IMR-90 (cell line): ENCODE measurements around the gene CNTLN. TPM values are rescaled to one million over a fixed set of nuclear protein-coding genes. Genes with fewer than 3 reads are reported as not detected.

ENCODE experiments used
- ATAC-seq: fragments of 200-7000 bp; cut with Tn5 transposase; 2 replicates; pipeline ENCODE4 v1.9.1; 2020; ENCODE audit warnings: low read depth, mild to moderate bottlenecking, moderate library complexity
- BruUV-seq: library from RNA; stranded (reverse); fragments of 400-500 nt; replicated peaks from 2 replicates; lab custom pipeline; 2021; lab: Mats Ljungman, UMichigan
- CTCF ChIA-PET: fragments of 300-600 bp; formaldehyde crosslinking; extraction: SDS; loops from one replicate; lab custom pipeline; 2021; ENCODE audit warnings: antibody characterized with exemption; lab: Yijun Ruan, JAX
- POLR2A ChIA-PET: fragments of 300-600 bp; sonication (Branson Sonifier 250); formaldehyde crosslinking; loops from one replicate; lab custom pipeline; 2022; ENCODE audit warnings: antibody characterized with exemption; ENCODE audit not compliant: unreplicated experiment; lab: Charles Lee
- DNase-seq: peaks from one replicate; pipeline ENCODE4 v3.0.0; 2013
- H2AFZ ChIP-seq: replicated peaks from 2 replicates; pipeline ENCODE3; 2013; ENCODE audit warnings: low read length, mild to moderate bottlenecking; ENCODE audit not compliant: poor library complexity
- H2AK5ac ChIP-seq: 2 replicates; pipeline ENCODE4 v1.6.1; 2013; ENCODE audit warnings: low read depth, low read length, inconsistent platforms
- H2AK9ac ChIP-seq: replicated peaks from 2 replicates; pipeline ENCODE3; 2013; ENCODE audit warnings: mild to moderate bottlenecking, low read depth, low read length, moderate library complexity; ENCODE audit not compliant: poor library complexity
- H2BK120ac ChIP-seq: 2 replicates; pipeline ENCODE4 v1.6.1; 2013; ENCODE audit warnings: low read depth, low read length, inconsistent platforms
- H2BK15ac ChIP-seq: 3 replicates; pipeline ENCODE4 v1.6.1; 2013; ENCODE audit warnings: low read depth, low read length, inconsistent platforms
- H2BK20ac ChIP-seq: 2 replicates; pipeline ENCODE4 v1.6.1; 2013; ENCODE audit warnings: low read depth, mild to moderate bottlenecking, inconsistent platforms, low read length, moderate library complexity
- H2BK5ac ChIP-seq: 2 replicates; pipeline ENCODE4 v1.6.1; 2013; ENCODE audit warnings: mild to moderate bottlenecking, low read depth, low read length, inconsistent platforms; ENCODE audit not compliant: poor library complexity, severe bottlenecking
- H3K14ac ChIP-seq: replicated peaks from 2 replicates; pipeline ENCODE4 v1.6.1; 2013; ENCODE audit warnings: low read depth, low read length, inconsistent platforms
- H3K18ac ChIP-seq: 2 replicates; pipeline ENCODE4 v1.6.1; 2013; ENCODE audit warnings: low read depth, low read length, control low read depth
- H3K23ac ChIP-seq: 2 replicates; pipeline ENCODE4 v1.6.1; 2013; ENCODE audit warnings: low read depth, low read length, inconsistent platforms
- H3K27ac ChIP-seq: 2 replicates; pipeline ENCODE4 v1.5.1; 2013; ENCODE audit warnings: mild to moderate bottlenecking, control low read depth, low read length; ENCODE audit not compliant: insufficient read depth
- H3K27me3 ChIP-seq: 2 replicates; pipeline ENCODE4 v1.6.1; 2013; ENCODE audit warnings: low read length; ENCODE audit not compliant: control insufficient read depth, insufficient read depth
- H3K36me3 ChIP-seq: 2 replicates; pipeline ENCODE4 v1.6.1; 2013; ENCODE audit warnings: low read length, mixed read lengths; ENCODE audit not compliant: control insufficient read depth, insufficient read depth
- H3K4ac ChIP-seq: 2 replicates; pipeline ENCODE4 v1.6.1; 2013; ENCODE audit warnings: low read depth, low read length, inconsistent platforms
- H3K4me1 ChIP-seq: 2 replicates; pipeline ENCODE4 v1.6.1; 2013; ENCODE audit warnings: low read length, mixed read lengths; ENCODE audit not compliant: control insufficient read depth, insufficient read depth
- H3K4me2 ChIP-seq: 2 replicates; pipeline ENCODE4 v1.6.1; 2013; ENCODE audit warnings: low read depth, mild to moderate bottlenecking, control low read depth, low read length, moderate library complexity
- H3K4me3 ChIP-seq: 2 replicates; pipeline ENCODE4 v1.5.1; 2013; ENCODE audit warnings: low read depth, mild to moderate bottlenecking, control low read depth, low read length, moderate library complexity; ENCODE audit not compliant: insufficient read depth
- H3K56ac ChIP-seq: 2 replicates; pipeline ENCODE4 v1.6.1; 2013; ENCODE audit warnings: low read length, inconsistent platforms; ENCODE audit not compliant: insufficient read depth; ENCODE audit errors: extremely low read depth
- H3K79me1 ChIP-seq, 2 experiments: 2 replicates each; pipeline ENCODE4 v1.6.1; 2013; ENCODE audit warnings: low read length in 2 of 2, inconsistent platforms in 1 of 2, low read depth in 1 of 2
- H3K9ac ChIP-seq: 2 replicates; pipeline ENCODE4 v1.6.1; 2013; ENCODE audit warnings: low read depth, low read length, control low read depth
- H3K9me1 ChIP-seq: 2 replicates; pipeline ENCODE4 v1.6.1; 2013; ENCODE audit warnings: low read length, inconsistent platforms; ENCODE audit not compliant: insufficient read depth
- H3K9me3 ChIP-seq: 2 replicates; pipeline ENCODE4 v1.6.1; 2013; ENCODE audit warnings: low read length; ENCODE audit not compliant: control insufficient read depth, insufficient read depth
- H4K20me1 ChIP-seq: 2 replicates; pipeline ENCODE4 v1.6.1; 2013; ENCODE audit warnings: low read length, inconsistent platforms; ENCODE audit not compliant: insufficient read depth
- H4K5ac ChIP-seq: 2 replicates; pipeline ENCODE4 v1.6.1; 2013; ENCODE audit warnings: mild to moderate bottlenecking, low read depth, low read length, control low read depth
- H4K8ac ChIP-seq, 2 experiments: 2 replicates each; pipeline ENCODE4 v1.6.1; 2013; ENCODE audit warnings: low read depth in 2 of 2, low read length in 2 of 2, control low read depth in 1 of 2, inconsistent platforms in 1 of 2
- H4K91ac ChIP-seq: 2 replicates; pipeline ENCODE4 v1.6.1; 2013; ENCODE audit warnings: low read depth, low read length, inconsistent platforms; ENCODE audit not compliant: insufficient read depth
- BHLHE40 ChIP-seq: fragments of 150-350 bp; IDR thresholded peaks from 2 replicates; pipeline ENCODE4 v1.6.1; 2016; ENCODE audit warnings: mild to moderate bottlenecking, low read depth, low read length
- CEBPB ChIP-seq: IDR thresholded peaks from 2 replicates; pipeline ENCODE4 v1.6.1; 2012; ENCODE audit warnings: low read depth, low read length, improper control_type of control experiment
- CHD1 ChIP-seq: IDR thresholded peaks from 2 replicates; pipeline ENCODE4 v1.6.1; 2012; ENCODE audit warnings: low read depth, low read length, improper control_type of control experiment
- CTCF ChIP-seq: conservative IDR thresholded peaks from 2 replicates; pipeline ENCODE4 v1.5.1; 2012; ENCODE audit warnings: mild to moderate bottlenecking, low read depth, low read length, improper control_type of control experiment
- ELK1 ChIP-seq: fragments of 150-350 bp; IDR thresholded peaks from 2 replicates; pipeline ENCODE4 v1.6.1; 2016; ENCODE audit warnings: low read depth, mild to moderate bottlenecking, low read length, moderate library complexity, borderline replicate concordance
- FOS ChIP-seq: fragments of 150-350 bp; IDR thresholded peaks from 2 replicates; pipeline ENCODE4 v1.6.1; 2016; ENCODE audit warnings: low read depth, low read length
- MAFK ChIP-seq: IDR thresholded peaks from 2 replicates; pipeline ENCODE4 v1.6.1; 2012; ENCODE audit warnings: low read depth, low read length, improper control_type of control experiment
- MAZ ChIP-seq: IDR thresholded peaks from 2 replicates; pipeline ENCODE4 v1.6.1; 2012; ENCODE audit warnings: low read depth, mild to moderate bottlenecking, low read length, improper control_type of control experiment, moderate library complexity, borderline replicate concordance
- MXI1 ChIP-seq: IDR thresholded peaks from 2 replicates; pipeline ENCODE4 v1.6.1; 2012; ENCODE audit warnings: low read depth, mild to moderate bottlenecking, low read length, moderate library complexity, borderline replicate concordance
- POLR2A ChIP-seq: IDR thresholded peaks from 2 replicates; pipeline ENCODE4 v1.6.1; 2012; ENCODE audit warnings: mild to moderate bottlenecking, low read depth, low read length
- RAD21 ChIP-seq: IDR thresholded peaks from 2 replicates; pipeline ENCODE4 v1.6.1; 2012; ENCODE audit warnings: low read length, improper control_type of control experiment
- RCOR1 ChIP-seq: IDR thresholded peaks from 2 replicates; pipeline ENCODE4 v1.6.1; 2012; ENCODE audit warnings: mild to moderate bottlenecking, low read length, improper control_type of control experiment; ENCODE audit not compliant: insufficient replicate concordance
- RFX5 ChIP-seq: IDR thresholded peaks from 2 replicates; pipeline ENCODE4 v1.8.0; 2012; ENCODE audit warnings: low read depth, mild to moderate bottlenecking, low read length, moderate library complexity
- SMC3 ChIP-seq: fragments of 150-350 bp; IDR thresholded peaks from 2 replicates; pipeline ENCODE4 v1.6.1; 2016; ENCODE audit warnings: low read depth, mild to moderate bottlenecking, antibody characterized with exemption, low read length, moderate library complexity
- WGBS, 2 experiments: methylation state at CpG; one replicate each; pipeline versions ENCODE4 v1.1.5 to v1.1.7; 2013; ENCODE audit warnings: missing lambda C conversion rate in 2 of 2; ENCODE audit not compliant: insufficient read length in 1 of 2; ENCODE audit errors: extremely low coverage in 2 of 2; 5-methylcytosine and 5-hydroxymethylcytosine counted together
- dilution Hi-C: fragments of 300-500 bp; cut with HindIII; formaldehyde crosslinking; loops from one replicate; pipeline ENCODE4 v1.14.3; 2018; ENCODE audit warnings: low sequenced_read_pairs; ENCODE audit not compliant: unreplicated experiment
- in situ Hi-C: fragments of 300-500 bp; cut with MboI; formaldehyde crosslinking; loops from 3 replicates; pipeline ENCODE4 v1.14.3; 2019; ENCODE audit warnings: low sequenced_read_pairs, inconsistent platforms, mixed read lengths
- intact Hi-C: fragments of 100-400 bp; cut with micrococcal nuclease; formaldehyde crosslinking; loops from 2 replicates; pipeline ENCODE4 v1.10.0; 2022
- polyA plus RNA-seq, 3 experiments: library from polyadenylated mRNA; depleted of rRNA; stranded (reverse); fragments of >200 nt; gene quantifications; 2 replicates each; pipeline ENCODE4 v1.2.3, GENCODE V29; 2012; ENCODE audit warnings: low replicate concordance in 1 of 3
- total RNA-seq: library from RNA; depleted of rRNA; stranded (reverse); fragments of >200 nt; gene quantifications from 2 replicates; pipeline ENCODE4 v1.2.3, GENCODE V29; 2012
- TF ChIP-seq, protein P1 (sequence below): fragments of 150-350 bp; IDR thresholded peaks from 2 replicates; pipeline ENCODE4 v1.6.1; 2017; ENCODE audit warnings: mild to moderate bottlenecking, antibody characterized with exemption, low read length, low read depth

Gene CNTLN
- total and polyA plus RNA-seq, 2 of the 4 experiments (the other 2 are of a cell fraction) = 3.8 to 5.9 TPM

DNA sequence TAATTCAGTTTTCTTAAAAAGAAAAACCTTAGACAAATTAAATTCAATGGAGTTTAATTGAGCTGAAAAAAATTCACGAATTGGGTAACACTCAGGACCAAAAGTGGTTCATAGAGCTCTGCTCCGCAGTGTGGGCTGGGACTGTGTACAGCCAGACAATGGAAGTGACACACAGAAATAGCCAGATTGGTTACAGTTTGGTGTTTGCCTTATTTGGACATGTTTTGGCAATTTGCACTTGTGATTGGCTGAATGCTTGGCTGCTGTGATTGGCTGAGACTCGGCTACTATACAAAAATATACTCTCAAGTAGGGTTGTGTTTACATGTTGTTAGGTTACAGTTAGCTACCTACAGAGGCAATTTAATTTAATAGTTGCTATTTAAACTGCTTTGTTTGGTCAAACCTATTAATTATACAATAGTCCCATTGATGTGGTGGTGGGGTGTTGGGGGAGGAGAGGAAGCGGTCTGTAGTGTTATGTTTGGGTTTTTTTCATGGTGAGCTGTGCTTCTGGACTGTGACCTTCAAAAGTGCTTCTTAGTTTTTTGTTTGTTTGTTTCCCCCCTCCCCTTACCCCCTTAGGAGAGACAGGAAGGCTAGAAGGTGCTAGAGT, 95.2 kb downstream of the CNTLN start:
- Histone ChIP-seq H3K18ac (no peak overlapping the region), H3K27ac (no peak overlapping the region), H2AK9ac (no peak overlapping the region), H4K8ac (no peak overlapping the region), H2AK5ac (no peak overlapping the region), H3K4me1 (no peaks in the 10 kb centered on the region), H3K4me3 (no peak overlapping the region), H3K4me2 (no peak overlapping the region), H2AFZ (no peak overlapping the region), H4K5ac (no peak overlapping the region), H2BK120ac (no peak overlapping the region), H2BK5ac (no peak overlapping the region), H3K4ac (no peak overlapping the region), H3K27me3 (no peaks in the 10 kb centered on the region), H3K56ac (no peak overlapping the region), H4K20me1 (no peaks in the 10 kb centered on the region), H2BK20ac (no peak overlapping the region), H3K9ac (no peak overlapping the region), H3K9me1 (no peaks in the 10 kb centered on the region), H3K9me3 (no peaks in the 10 kb centered on the region), H3K23ac (no peak overlapping the region), H4K91ac (no peak overlapping the region), H3K79me1 (peaks cover 0 to 19% of the 10 kb centered on the region in 2 experiments; a peak in 3 of 4 replicates), H2BK15ac (no peak overlapping the region), H3K36me3 (no peaks in the 10 kb centered on the region), H3K14ac (no peak overlapping the region)
- TF ChIP-seq RCOR1 (no peak), SMC3 (no peak), ELK1 (no peak), CHD1 (no peak), MAZ (no peak), MXI1 (no peak), BHLHE40 (no peak), POLR2A (no peak), FOS (no peak), MAFK (no peak), CTCF (no peak), CEBPB (no peak), RFX5 (no peak), RAD21 (no peak)
- TF ChIP-seq, protein P1, sequence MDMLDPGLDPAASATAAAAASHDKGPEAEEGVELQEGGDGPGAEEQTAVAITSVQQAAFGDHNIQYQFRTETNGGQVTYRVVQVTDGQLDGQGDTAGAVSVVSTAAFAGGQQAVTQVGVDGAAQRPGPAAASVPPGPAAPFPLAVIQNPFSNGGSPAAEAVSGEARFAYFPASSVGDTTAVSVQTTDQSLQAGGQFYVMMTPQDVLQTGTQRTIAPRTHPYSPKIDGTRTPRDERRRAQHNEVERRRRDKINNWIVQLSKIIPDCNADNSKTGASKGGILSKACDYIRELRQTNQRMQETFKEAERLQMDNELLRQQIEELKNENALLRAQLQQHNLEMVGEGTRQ = no peak
- 100% methylated on average over 1 of the region's 4 CpGs; no CpG with 5 or more reads in 1 of the 2 experiments for WGBS, 2 experiments
- no TSS peak for BruUV-seq
- DNase-seq (no peak), ATAC-seq (no peak)
- intact Hi-C loops (no loop called here), dilution Hi-C loops (no loop called here), in situ Hi-C loops (no loop called here)
- ChIA-PET CTCF (no interaction called here), POLR2A (no interaction called here)
